Embryonic facial prominence (tissue), 1 donor: ENCODE results near the gene ADPRHL1.
"Not testable (repeated sequence)": the region's sequence is repeated elsewhere in the genome, so short reads cannot be mapped to it uniquely, and the experiment has no call there.

ENCODE experiments used
- DNase-seq: peaks from one replicate; pipeline ENCODE4 v3.0.0-alpha.2; 2016; ENCODE audit errors: extremely low spot score

Gene ADPRHL1

DNA sequence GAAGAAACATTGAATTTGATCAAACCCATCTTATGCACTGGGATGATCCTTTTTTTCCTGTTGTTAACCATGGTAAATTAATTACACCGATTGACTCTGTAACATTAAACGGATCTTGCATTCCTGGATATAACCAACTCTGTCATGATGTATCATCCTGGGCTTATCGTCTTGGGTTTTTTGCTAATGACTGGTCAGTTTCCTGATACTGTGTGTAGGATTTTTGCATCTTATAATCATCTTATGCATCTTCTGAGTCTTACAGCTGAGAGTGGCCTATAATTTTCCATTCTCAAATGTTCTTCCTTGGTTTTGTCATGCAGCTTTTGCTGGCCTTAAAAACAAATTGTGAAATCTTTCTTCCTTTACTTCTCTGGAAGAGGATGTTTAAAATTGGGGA is 24.4 kb upstream of the ADPRHL1 start:
- DNase-seq = no peak

DNA sequence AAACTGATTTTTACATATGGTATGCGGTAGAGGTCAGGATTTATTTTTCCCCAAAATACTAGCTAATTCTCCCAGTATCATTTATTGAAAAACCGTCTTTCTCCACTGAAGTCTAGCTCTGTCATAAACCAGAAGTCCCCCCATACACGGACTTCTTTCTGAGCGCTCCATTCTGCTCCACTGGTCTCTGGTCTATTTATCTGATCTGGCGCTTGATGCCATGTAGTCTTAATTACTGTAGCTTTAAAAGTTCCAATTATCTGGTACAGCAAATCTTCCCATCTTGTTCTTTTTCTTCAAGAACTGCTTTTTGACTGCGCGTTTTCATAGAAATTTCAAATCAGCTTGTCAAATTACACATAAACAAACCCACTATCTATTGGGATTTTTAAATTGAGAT is 23.5 kb upstream of the ADPRHL1 start:
- no peak for DNase-seq

DNA sequence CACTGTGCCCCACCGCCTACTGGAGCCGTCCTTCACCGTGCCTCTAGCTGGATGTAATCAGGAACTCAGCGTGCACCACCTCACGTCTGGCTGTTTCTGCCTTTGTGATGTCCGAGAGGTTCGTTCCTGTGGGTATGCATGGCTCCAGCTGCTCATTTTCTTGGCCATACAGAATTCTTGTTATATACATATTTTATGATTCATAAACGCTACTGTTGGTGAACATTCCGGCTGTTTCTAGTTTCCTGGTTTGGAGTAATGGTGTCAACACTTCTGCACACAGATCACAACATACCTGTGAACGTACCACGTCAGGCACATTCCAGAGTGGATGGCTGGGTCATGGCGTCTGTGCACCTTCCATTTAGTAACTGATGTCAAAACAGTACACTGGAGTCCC is 22.6 kb upstream of the ADPRHL1 start:
- DNase-seq = no peak

DNA sequence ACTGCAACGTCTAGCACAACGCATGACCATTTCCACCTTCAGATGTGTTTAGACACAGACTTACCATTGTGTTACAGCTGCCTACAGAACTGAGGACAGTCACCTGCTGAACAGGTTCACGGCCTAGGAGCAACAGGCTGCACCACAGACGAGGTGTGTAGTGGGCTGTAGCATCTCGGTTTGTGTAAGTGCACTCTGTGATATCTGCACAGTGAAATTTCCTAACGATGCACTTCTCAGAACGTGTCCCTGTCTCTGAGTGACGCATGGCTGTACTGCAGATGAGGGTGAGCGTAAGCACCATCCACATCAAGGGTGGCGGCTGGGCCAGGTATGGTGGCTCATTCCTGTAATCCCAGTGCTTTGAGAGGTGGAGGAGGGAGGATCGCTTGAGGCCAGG is 22.0 kb upstream of the ADPRHL1 start:
- no peak for DNase-seq

GRCh38 chr13:113474179-113474578 is 20.9 kb upstream of the ADPRHL1 start:
- no peak for DNase-seq

- DNase-seq = no peak
Measured at GRCh38 chr13:113472355-113473025, 19.2 kb upstream of the ADPRHL1 start.

DNA sequence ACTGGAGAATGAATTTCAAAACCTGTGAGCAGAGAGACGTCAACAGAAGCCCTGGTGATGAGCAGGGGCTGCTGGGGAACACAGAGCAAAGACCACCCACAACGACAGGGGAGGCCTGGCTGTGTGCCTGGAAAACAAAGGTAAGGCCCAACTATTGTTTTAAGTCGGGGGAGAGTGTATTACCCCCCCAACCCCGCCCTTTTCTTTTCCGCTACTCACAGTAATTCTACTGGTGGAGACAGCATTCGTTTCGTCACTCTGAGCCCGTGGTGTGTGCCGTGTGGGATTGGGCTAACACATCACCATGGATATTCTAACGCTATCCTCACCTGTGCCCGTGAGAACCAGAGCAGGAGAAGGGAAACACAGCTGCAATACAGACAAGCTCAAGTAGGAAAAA is 18.6 kb upstream of the ADPRHL1 start:
- DNase-seq = no peak

GRCh38 chr13:113470635-113471163 is 17.4 kb upstream of the ADPRHL1 start:
- DNase-seq = not testable (repeated sequence)

GRCh38 chr13:113470073-113470472 is 16.8 kb upstream of the ADPRHL1 start:
- DNase-seq = no peak

DNA sequence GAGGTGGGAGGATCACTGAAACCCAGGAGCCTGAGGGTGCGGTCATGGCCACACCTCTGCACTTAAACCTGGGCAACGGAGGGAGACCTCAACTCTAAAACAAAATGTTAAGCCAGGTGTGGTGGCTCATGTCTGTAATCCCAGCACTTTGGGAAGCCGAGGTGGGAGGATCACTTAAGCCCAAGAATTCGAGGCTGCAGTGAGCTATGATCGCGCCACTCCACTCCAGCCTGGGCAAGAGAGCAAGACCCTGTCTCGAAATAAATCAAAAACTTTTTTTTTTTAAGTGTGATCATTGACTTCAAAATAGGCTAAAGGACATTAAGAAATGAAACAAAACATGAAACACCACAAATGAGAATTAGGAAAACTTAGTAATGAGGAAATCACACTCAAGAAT is 16.3 kb upstream of the ADPRHL1 start:
- no peak for DNase-seq

- DNase-seq = no peak
Measured at GRCh38 chr13:113468472-113469201, 15.3 kb upstream of the ADPRHL1 start.

GRCh38 chr13:113468029-113468428 is 14.7 kb upstream of the ADPRHL1 start:
- no peak for DNase-seq

- DNase-seq = no peak
Measured at GRCh38 chr13:113466383-113466782, 13.1 kb upstream of the ADPRHL1 start.

DNA sequence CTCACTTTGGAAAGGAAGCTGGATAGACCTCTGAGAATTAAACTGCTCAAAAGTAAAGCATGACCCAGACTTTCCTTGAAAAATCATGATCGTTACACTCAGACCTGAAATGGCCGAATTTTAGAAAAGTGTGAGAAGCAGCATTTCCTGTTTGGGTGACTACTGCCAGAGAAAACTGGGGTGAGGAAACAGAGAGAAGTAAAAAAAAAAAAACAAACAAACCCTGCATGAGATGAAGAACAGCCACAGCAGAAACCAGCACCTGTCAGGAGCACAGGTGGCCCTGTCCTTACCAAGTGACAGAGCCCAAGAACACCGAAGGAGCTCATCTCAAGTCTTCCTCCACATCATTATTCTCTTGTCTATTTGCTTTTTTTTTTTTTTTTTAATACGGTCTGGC is 12.0 kb upstream of the ADPRHL1 start:
- no peak for DNase-seq

- no peak for DNase-seq
Measured at GRCh38 chr13:113464476-113464875, 11.2 kb upstream of the ADPRHL1 start.

- no peak for DNase-seq
Measured at GRCh38 chr13:113461022-113461751, 7.9 kb upstream of the ADPRHL1 start.

- DNase-seq = no peak
Measured at GRCh38 chr13:113460599-113460998, 7.3 kb upstream of the ADPRHL1 start.

DNA sequence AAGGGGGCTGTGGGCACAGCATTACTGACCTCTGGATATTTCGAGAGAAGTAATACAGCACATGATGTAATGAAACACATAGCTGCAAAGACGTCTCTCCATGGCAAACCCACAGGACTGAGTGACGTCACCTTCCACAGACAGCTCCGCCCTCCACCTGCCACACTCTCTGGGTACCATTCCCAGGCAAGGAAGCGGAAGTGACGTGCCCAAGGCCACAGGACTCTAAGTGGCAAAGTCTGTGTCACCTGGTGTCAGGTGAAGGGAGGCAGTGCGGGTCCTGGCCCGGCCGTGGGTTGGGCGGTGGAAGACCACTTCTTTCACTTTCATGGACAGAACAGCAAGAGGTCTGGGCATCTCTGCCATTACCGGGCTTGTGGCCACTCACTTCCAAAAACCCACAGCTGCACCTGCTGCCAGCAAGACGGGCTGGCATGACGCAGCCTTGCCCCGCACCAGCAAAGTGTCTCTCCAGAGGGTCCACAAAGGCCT is 6.8 kb upstream of the ADPRHL1 start:
- DNase-seq = no peak

DNA sequence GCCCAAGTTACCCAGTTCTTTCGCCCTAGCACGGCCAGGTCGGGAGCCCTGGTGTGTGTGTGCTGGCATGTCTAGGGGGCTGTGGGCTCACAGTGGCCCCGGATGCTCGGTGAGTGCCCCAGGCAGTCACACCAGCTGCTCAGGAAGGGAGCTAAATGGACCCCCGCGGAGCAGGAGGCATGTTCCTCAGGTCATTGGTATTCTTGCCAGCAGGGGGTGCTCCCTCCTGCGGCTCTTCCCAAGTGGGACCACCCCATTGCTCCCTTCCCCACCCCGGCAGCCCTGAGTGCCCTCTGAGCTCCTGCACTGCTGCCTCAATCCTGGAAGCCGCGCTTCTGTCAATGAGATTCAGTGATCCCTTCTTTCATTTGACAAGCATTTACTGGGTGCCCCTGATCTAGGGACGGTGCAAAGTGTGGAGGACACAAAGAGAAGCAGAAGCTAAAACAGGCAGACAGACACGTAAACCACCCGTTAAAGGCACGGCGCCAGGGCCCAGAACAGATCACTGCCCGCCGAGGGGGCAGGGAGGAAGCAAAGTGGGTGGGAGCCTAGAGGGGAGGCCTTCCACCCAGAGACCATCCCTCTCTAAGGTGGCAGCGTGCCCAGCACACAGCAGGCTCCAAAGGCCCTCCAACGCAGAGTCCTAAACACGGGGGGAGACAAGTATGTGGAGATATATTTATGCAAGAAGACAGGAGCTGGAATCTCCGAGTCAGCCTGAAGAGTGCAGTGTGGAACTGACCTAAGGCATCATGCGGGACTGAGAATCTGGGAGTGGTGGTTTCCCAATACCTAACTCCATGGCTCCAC is 5.2 kb upstream of the ADPRHL1 start:
- no peak for DNase-seq

DNA sequence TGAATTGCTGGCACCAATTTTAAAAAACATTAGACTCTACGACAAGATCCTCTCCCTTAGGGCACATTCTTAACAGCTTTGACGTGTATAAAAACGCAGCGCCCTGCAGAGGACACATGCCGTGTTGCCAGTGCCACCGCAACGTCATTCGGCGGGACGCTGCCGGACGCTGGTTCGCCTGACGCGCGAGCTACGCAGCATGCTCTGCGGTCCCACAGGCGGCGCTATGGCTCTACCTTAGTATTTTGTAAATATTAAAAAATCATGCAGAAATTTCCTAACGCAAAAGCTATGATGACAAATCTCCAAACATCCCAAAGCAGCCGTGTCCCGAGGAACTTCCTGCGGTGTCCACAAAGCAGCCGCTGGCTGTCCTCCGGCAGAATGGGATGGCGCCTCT is 4.2 kb upstream of the ADPRHL1 start:
- no peak for DNase-seq

DNA sequence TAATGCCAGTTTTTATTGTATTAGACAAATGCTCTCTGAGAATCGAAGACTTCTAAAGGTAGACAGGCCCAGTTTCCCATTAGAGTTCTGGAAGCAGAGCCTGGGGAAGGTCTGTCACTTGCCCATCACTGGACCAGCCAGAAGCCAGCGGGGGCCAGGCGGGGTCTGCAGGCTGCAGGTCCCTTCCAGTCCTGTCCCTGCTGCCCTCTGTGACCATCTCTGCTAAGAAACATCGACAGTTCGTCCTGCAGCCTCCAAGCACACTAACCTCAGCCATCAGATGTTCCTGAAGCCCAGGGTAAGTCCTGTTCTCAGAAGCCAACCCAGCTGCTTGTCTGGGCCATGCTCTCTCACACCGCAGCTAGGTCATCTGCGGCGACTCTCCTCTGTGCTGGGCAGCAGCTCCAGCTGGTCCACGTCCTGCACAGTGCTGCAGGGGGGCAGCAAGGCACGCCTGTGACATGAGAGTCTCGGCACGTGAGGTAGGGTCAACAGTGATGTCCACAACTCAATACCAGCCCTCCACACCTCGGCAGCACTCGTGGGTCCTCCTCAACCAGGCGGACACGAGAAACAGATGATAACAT is 2.9 kb upstream of the ADPRHL1 start:
- no peak for DNase-seq
